ENCODE results near the gene UGT2B10.
"Not testable (repeated sequence)": the region's sequence is repeated elsewhere in the genome, so short reads cannot be mapped to it uniquely, and the experiment has no call there.

GRCh38 chr4:68815617-68816409, at the start of gene UGT2B10:
- not testable (repeated sequence) for TF ChIP-seq CBX3 (IDR thresholded peaks at IDR 0.05; ENCODE audit: borderline replicate concordance in 1 of 2, low read length in 2 of 2); NFXL1 (CRISPR knock-in tag; IDR thresholded peaks at IDR 0.05); HNRNPH1 (optimal IDR thresholded peaks at IDR 0.05; ENCODE audit: low read depth, low read length); SREBF1 (IDR thresholded peaks at IDR 0.05; ENCODE audit: borderline replicate concordance, low read depth, low read length); ZNF217 (CRISPR knock-in tag; IDR thresholded peaks at IDR 0.05); ATF3 (IDR thresholded peaks at IDR 0.05); ATF3 (CRISPR knock-in tag; conservative IDR thresholded peaks at IDR 0.05); HOXB6 (CRISPR knock-in tag; IDR thresholded peaks at IDR 0.05; ENCODE audit: borderline replicate concordance); JUNB (CRISPR knock-in tag; conservative IDR thresholded peaks at IDR 0.05); DMBX1 (CRISPR knock-in tag; IDR thresholded peaks at IDR 0.05; ENCODE audit: borderline replicate concordance)
